ENCODE measurements around the gene NDUFS3.

The NDUFS3 gene

DNA sequence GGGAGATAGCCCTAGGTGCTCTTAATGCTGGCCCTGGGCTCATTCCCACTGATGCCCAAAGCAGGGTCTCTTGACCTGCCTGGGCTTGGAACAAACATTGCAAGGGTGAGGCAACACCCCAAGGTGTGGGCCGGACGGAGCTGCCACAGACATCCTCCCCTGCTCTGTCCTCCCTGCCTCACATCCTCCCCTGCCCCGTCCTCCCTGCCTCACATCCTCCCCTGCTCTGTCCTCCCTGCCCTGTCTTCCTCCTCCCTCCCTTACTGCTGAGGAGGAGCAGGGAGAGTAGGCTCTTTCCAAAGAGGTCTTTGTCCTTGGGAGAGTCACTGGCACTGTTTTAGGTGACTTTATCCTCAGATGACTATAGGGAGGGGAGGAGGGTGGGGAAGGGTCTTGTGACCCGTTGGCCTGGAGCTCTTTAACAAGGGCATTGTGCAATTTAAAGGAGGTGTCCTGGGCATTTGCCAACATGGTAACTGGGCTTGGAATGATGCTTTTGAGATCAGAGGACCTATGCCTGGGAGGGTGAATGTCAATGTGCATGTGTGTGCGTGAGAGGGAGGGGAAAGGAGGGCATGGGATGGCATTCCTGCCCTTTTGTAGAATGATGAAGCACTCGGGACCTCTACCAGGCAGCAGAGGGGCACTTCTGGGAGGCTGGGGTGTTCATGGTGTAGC lies 8.3 kb downstream of the NDUFS3 start:
- no peak for FAIRE-seq
- TF ChIP-seq, protein P1, sequence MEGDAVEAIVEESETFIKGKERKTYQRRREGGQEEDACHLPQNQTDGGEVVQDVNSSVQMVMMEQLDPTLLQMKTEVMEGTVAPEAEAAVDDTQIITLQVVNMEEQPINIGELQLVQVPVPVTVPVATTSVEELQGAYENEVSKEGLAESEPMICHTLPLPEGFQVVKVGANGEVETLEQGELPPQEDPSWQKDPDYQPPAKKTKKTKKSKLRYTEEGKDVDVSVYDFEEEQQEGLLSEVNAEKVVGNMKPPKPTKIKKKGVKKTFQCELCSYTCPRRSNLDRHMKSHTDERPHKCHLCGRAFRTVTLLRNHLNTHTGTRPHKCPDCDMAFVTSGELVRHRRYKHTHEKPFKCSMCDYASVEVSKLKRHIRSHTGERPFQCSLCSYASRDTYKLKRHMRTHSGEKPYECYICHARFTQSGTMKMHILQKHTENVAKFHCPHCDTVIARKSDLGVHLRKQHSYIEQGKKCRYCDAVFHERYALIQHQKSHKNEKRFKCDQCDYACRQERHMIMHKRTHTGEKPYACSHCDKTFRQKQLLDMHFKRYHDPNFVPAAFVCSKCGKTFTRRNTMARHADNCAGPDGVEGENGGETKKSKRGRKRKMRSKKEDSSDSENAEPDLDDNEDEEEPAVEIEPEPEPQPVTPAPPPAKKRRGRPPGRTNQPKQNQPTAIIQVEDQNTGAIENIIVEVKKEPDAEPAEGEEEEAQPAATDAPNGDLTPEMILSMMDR (IDR thresholded peaks at IDR 0.05; ENCODE audit: insufficient read depth, missing control alignments): no peak
- DNase-seq (ENCODE audit: insufficient read length, low spot score): no peak

DNA sequence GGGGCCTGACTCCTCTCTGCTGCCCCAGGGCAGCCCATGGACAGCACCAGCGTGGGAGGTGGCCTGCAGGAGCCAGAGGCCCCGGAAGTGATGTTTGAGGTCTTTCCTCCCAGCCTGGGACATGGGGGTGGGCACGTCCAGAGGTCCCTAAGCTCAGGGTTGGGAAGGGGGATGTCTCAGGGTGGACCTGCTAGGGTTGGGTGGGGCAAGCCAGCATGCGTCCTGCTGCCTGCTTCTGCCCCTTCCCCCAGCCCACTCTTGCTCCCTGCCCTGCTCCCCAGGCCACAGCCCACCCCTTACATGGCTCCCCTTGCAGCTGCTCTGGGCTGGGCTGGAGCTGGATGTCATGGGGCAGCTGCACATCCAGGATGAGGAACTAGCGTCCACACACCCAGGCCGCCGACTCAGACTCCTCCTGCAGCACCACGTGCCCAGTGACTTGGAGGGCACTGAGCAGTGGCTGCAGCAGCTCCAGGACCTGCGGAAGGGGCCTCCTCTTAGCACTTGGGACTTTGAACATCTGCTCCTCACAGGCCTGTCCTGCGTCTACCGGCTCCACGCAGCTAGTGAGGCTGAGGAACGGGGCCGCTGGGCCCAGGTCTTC lies 9.0 kb downstream of the NDUFS3 start:
- TF ChIP-seq, protein P1 (IDR thresholded peaks at IDR 0.05; ENCODE audit: insufficient read depth, missing control alignments): no peak
- FAIRE-seq: no peak
- DNase-seq (ENCODE audit: insufficient read length, low spot score): no peak

DNA sequence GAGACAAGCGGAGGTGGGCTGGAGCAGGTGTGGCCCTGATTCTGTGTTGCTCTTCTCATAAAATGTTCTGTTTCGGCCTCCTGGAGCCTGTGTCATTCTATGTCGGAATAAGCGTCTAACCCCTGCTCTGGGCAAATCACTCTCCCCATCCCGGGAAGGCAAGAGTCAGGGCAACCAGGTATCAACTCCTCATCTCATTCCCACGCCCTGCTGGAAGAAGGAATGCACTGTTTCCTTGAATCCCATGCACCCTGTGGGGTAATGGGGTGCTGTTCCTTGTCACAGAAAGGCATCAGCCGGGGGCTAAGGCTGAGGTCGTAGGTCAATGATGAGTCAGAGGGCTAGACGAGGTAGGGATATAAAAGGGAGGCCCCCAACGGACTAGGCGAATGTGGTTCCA lies 10.2 kb downstream of the NDUFS3 start:
- TF ChIP-seq, protein P1 (IDR thresholded peaks at IDR 0.05; ENCODE audit: insufficient read depth, missing control alignments): no peak
- FAIRE-seq (no peak), DNase-seq (ENCODE audit: insufficient read length, low spot score) (no peak)

DNA sequence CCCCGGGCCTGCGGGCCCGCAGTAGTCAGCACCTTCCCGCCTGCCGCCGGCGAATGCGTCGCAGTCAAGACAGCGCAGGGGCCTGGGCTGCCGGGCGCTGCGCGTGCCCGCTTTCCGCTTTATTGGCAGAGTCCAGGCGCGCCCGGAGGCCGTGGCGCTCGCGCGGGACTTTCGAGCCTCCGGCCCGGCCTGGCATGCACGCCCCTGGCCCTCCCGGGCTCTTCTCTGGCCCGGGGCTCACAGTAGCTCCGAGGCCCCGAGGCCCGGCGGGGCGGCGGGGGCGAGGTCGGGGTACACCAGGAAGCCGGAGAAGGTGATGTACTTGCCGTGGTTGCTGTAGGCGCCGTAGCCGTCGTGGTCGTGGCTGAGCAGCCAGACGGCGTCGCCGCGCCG lies 10.7 kb downstream of the NDUFS3 start:
- TF ChIP-seq, protein P1 (IDR thresholded peaks at IDR 0.05; ENCODE audit: insufficient read depth, missing control alignments): no peak
- FAIRE-seq: no peak
- DNase-seq (ENCODE audit: insufficient read length, low spot score): no peak

DNA sequence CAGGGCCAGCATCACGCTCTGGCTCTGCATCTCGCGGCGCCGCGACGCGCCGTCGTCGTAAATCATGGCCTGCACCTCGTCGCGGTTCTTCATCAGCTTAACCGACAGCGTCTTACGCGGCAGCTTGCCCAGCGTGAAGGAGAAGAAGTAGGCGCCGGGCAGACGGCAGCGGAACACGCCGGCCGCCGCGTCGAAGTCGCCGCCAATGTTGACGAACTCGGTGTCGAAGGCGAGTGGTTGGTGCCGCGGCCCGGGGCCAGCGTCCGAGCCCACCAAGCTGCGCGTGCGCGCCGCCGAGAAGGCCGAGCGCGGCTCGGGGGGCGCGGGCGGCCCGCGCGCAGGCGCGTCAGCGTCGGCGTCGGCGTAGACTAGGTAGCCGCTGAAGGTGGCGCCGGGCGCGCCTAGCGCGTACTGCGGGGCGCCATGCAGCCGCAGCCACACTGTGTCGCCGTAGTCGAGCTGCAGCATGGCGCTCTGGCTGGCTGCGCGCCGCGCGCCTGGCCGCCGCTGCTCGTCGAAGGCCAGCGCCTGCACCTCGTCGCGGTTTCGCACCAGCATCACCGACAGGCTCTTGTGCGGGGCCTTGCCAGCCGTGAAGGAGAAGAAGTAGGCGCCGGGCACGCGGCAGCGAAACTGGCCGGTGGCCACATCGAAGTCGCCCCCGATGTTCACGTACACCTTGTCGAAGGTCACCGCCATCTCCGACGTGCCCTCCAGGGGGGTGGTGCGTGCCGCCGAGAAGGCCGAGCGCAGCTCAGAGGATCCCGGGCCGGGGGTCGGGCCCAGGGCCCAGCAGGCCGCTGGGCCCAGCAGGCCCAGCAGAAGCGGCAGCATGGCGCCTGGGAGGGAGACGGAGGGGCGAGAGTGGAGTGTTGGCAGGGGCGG lies 11.3 kb downstream of the NDUFS3 start:
- TF ChIP-seq, protein P1 (IDR thresholded peaks at IDR 0.05; ENCODE audit: insufficient read depth, missing control alignments): no peak
- no peak for DNase-seq (ENCODE audit: insufficient read length, low spot score)
- FAIRE-seq: no peak

DNA sequence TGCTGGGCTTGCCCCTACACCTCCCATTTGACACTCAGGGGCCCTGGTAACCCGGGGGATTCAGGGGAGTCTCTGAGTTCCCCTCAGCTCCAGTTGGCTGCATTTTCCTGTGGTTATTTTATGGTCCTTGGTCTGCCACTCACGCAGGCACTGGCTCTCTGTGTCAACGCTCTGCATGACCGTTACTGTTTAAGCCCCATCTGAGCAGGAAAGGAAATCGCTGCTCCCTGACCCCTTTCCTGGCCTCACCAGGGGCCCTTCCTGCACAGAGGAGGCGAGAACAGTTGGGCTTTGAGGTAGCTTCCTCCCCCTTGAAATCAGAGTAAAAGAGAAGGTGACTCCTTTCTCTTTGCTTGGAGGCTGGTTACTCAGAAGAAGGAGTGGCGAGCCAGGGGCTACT lies 12.9 kb downstream of the NDUFS3 start:
- DNase-seq (ENCODE audit: insufficient read length, low spot score) (no peak), FAIRE-seq (no peak)
- TF ChIP-seq, protein P1 (IDR thresholded peaks at IDR 0.05; ENCODE audit: insufficient read depth, missing control alignments): no peak
